GM12801 (cell line): ENCODE measurements around the gene DIP2C.

Source experiments
- CTCF ChIP-seq: IDR thresholded peaks from one replicate; pipeline ENCODE4 v1.5.1; 2011; ENCODE audit warnings: control low read depth; ENCODE audit not compliant: insufficient read length; ENCODE audit errors: extremely low read depth

DIP2C gene

GRCh38 chr10:244227-244626 is 445.2 kb downstream of the DIP2C start:
- no peak for TF ChIP-seq CTCF

- TF ChIP-seq CTCF: no peak
Observed at GRCh38 chr10:241966-242643, 447.4 kb downstream of the DIP2C start.

- no peak for TF ChIP-seq CTCF
Observed at GRCh38 chr10:241451-241850, 448.0 kb downstream of the DIP2C start.

GRCh38 chr10:239109-239508 is 450.4 kb downstream of the DIP2C start:
- TF ChIP-seq CTCF: no peak

- no peak for TF ChIP-seq CTCF
Observed at GRCh38 chr10:235915-236314, 453.6 kb downstream of the DIP2C start.

- no peak for TF ChIP-seq CTCF
Observed at GRCh38 chr10:234708-235406, 454.6 kb downstream of the DIP2C start.

- no peak for TF ChIP-seq CTCF
Observed at GRCh38 chr10:232878-233277, 456.6 kb downstream of the DIP2C start.
